SK-N-SH treated with all-trans-retinoic acid at 6 μM for 48 hours (cell line): ENCODE data around the gene NNMT.

Experiments
- CREB5 ChIP-seq: fragments of 250-450 bp; sonication (Bioruptor Pico); IDR thresholded peaks from 2 replicates; pipeline ENCODE4 v1.5.1; 2020; ENCODE audit warnings: low read depth, mild to moderate bottlenecking, moderate library complexity
- CSDC2 ChIP-seq: fragments of 250-450 bp; sonication (Bioruptor Pico); IDR thresholded peaks from 2 replicates; pipeline ENCODE4 v1.5.0; 2020; ENCODE audit warnings: mild to moderate bottlenecking, moderate library complexity
- ZFP30 ChIP-seq: fragments of 450-650 bp; formaldehyde crosslinking; IDR thresholded peaks from 2 replicates; pipeline ENCODE4 v1.5.0; 2022; ENCODE audit warnings: mild to moderate bottlenecking, moderate library complexity
- ZNF8 ChIP-seq: fragments of 450-650 bp; formaldehyde crosslinking; IDR thresholded peaks from 2 replicates; pipeline ENCODE4 v1.5.0; 2020; ENCODE audit warnings: mild to moderate bottlenecking, moderate library complexity

GRCh38 chr11:114275280-114275679 is 20.9 kb upstream of the NNMT start:
- TF ChIP-seq CREB5 (CRISPR knock-in tag) (no peak), CSDC2 (CRISPR knock-in tag) (no peak), ZFP30 (CRISPR knock-in tag) (no peak), ZNF8 (no peak)
